HepG2 (cell line): ENCODE measurements around the gene CDC27. TPM values are rescaled to one million over a fixed set of nuclear protein-coding genes. Genes with fewer than 3 reads are reported as not detected.

Experiments
- ARHGAP35 ChIP-seq: sonication (generic); formaldehyde crosslinking; IDR thresholded peaks from 2 replicates; pipeline ENCODE4 v1.9.0; 2022; ENCODE audit warnings: mild to moderate bottlenecking, inconsistent platforms, moderate library complexity, missing genetic modification reagents, borderline replicate concordance
- ARID5B ChIP-seq: IDR thresholded peaks from 2 replicates; pipeline ENCODE4 v1.4.0; 2020; ENCODE audit warnings: mild to moderate bottlenecking, missing genetic modification reagents
- FOXP1 ChIP-seq, 2 experiments: fragments of 450-650 bp in 1 of 2; IDR thresholded peaks; 2 replicates each; pipeline ENCODE4 v1.6.1; 2017 to 2018; ENCODE audit warnings: antibody characterized with exemption in 1 of 2
- HHEX ChIP-seq: IDR thresholded peaks from 2 replicates; pipeline ENCODE4 v1.6.1; 2016; ENCODE audit warnings: control low read depth
- HNF4A ChIP-seq: sonication (generic); formaldehyde crosslinking; IDR thresholded peaks from 2 replicates; pipeline ENCODE4 v1.4.0; 2020; ENCODE audit warnings: missing genetic modification reagents
- IRF2 ChIP-seq: IDR thresholded peaks from 2 replicates; pipeline ENCODE4 v1.6.1; 2018; ENCODE audit warnings: missing genetic modification reagents, missing compliant biosample characterization
- KAT2B ChIP-seq: fragments of 150-350 bp; IDR thresholded peaks from 2 replicates; pipeline ENCODE4 v1.6.1; 2014; ENCODE audit warnings: low read depth, low read length, borderline replicate concordance
- KLF11 ChIP-seq: IDR thresholded peaks from 2 replicates; pipeline ENCODE4 v1.6.1; 2016; ENCODE audit warnings: missing compliant biosample characterization
- MIER3 ChIP-seq: IDR thresholded peaks from 2 replicates; pipeline ENCODE4 v1.6.1; 2016; ENCODE audit warnings: missing compliant biosample characterization, borderline replicate concordance
- NFE2 ChIP-seq: sonication (generic); formaldehyde crosslinking; IDR thresholded peaks from 2 replicates; pipeline ENCODE4 v1.4.0; 2020; ENCODE audit warnings: missing genetic modification reagents
- PLSCR1 ChIP-seq: sonication (generic); formaldehyde crosslinking; IDR thresholded peaks from 2 replicates; pipeline ENCODE4 v1.5.0; 2020; ENCODE audit warnings: missing genetic modification reagents, mild to moderate bottlenecking, borderline replicate concordance
- SKI ChIP-seq: fragments of 450-650 bp; IDR thresholded peaks from one replicate; pipeline ENCODE4 v1.6.1; 2018; ENCODE audit warnings: mild to moderate bottlenecking; ENCODE audit not compliant: partially characterized antibody
- SMYD3 ChIP-seq: sonication (generic); formaldehyde crosslinking; IDR thresholded peaks from 2 replicates; pipeline ENCODE4 v1.8.1; 2023; ENCODE audit warnings: mild to moderate bottlenecking, missing genetic modification reagents
- SNAPC5 ChIP-seq: sonication (generic); formaldehyde crosslinking; IDR thresholded peaks from 2 replicates; pipeline ENCODE4 v1.8.1; 2023; ENCODE audit warnings: mild to moderate bottlenecking, missing genetic modification reagents, borderline replicate concordance
- SNRNP70 ChIP-seq: fragments of 200-400 bp; formaldehyde crosslinking; IDR thresholded peaks from 2 replicates; pipeline ENCODE4 v1.6.1; 2017; ENCODE audit warnings: mild to moderate bottlenecking, low read depth, low read length, moderate library complexity
- ZBTB14 ChIP-seq: sonication (generic); formaldehyde crosslinking; IDR thresholded peaks from 2 replicates; pipeline ENCODE4 v1.4.0; 2020; ENCODE audit warnings: missing genetic modification reagents
- ZFP36L2 ChIP-seq: sonication (generic); formaldehyde crosslinking; IDR thresholded peaks from 2 replicates; pipeline ENCODE4 v1.4.0; 2020; ENCODE audit warnings: missing genetic modification reagents
- ZNF414 ChIP-seq: sonication (generic); formaldehyde crosslinking; IDR thresholded peaks from 2 replicates; pipeline ENCODE4 v1.5.0; 2020; ENCODE audit warnings: missing genetic modification reagents
- ZNF580 ChIP-seq: IDR thresholded peaks from 2 replicates; pipeline ENCODE4 v1.6.1; 2016; ENCODE audit warnings: low read depth, borderline replicate concordance
- ZNF740 ChIP-seq: sonication (generic); formaldehyde crosslinking; IDR thresholded peaks from 2 replicates; pipeline ENCODE4 v1.4.0; 2020; ENCODE audit warnings: missing genetic modification reagents
- ZNF792 ChIP-seq: IDR thresholded peaks from 2 replicates; pipeline ENCODE4 v1.6.1; 2016
- ZNF83 ChIP-seq: sonication (generic); formaldehyde crosslinking; IDR thresholded peaks from 2 replicates; pipeline ENCODE4 v1.4.0; 2020; ENCODE audit warnings: missing genetic modification reagents, mild to moderate bottlenecking, borderline replicate concordance
- polyA plus RNA-seq, 8 experiments: library from polyadenylated mRNA; depleted of rRNA in 3 of 8; stranded (reverse) in 7 of 8; unstranded in 1 of 8; fragments of >200 nt; fragmentation: Illumina TruSeq in 4 of 8; extraction: Trizol in 4 of 8; gene quantifications; 2 replicates each; pipeline versions ENCODE4 v1.2.1 to v1.2.3, GENCODE V29; 2011 to 2016; ENCODE audit warnings: low read depth in 4 of 8, missing spikeins in 1 of 8, mixed read lengths in 1 of 8; ENCODE audit not compliant: insufficient read depth in 1 of 8
- total RNA-seq, 5 experiments: library from RNA; depleted of rRNA; stranded (reverse); fragments of >200 nt; fragmentation: Illumina TruSeq; extraction: Trizol; gene quantifications; 2 replicates each; pipeline ENCODE4 v1.2.3, GENCODE V29; 2016; ENCODE audit warnings: low read depth in 1 of 5

Gene CDC27
- total and polyA plus RNA-seq, 2 of the 13 experiments (the other 11 are each of a cell fraction or from before 2014, with no cell fraction given), result 80.7 to 102 TPM

GRCh38 chr17:47229535-47230443 lies 40.7 kb upstream of the CDC27 start (continued):
- TF ChIP-seq ZNF83 (CRISPR knock-in tag) (no peak), PLSCR1 (CRISPR knock-in tag) (no peak), ZNF580 (CRISPR knock-in tag) (peak; percentile 65; the same call in 1 of the 2 replicates), MIER3 (peak; percentile 91), IRF2 (CRISPR knock-in tag) (peak; percentile 78; the same call in 1 of the 2 replicates), SKI (peak; percentile 49), SNRNP70 (no peak), NFE2 (no peak), ZFP36L2 (no peak), ARID5B (CRISPR knock-in tag) (peak; percentile 76), SMYD3 (CRISPR knock-in tag) (peak; percentile 80), ZNF740 (CRISPR knock-in tag) (no peak), ZNF792 (CRISPR knock-in tag) (0 out of 2 replicates have a peak, but pooled peaks have one; percentile 58), HNF4A (CRISPR knock-in tag) (peak; percentile 69), SNAPC5 (CRISPR knock-in tag) (no peak), KLF11 (CRISPR knock-in tag) (peak; percentile 63; the same call in 1 of the 2 replicates), ZBTB14 (CRISPR knock-in tag) (no peak), ZNF414 (no peak), KAT2B (0 out of 2 replicates have a peak, but pooled peaks have one; percentile 5), HHEX (CRISPR knock-in tag) (no peak), ARHGAP35 (no peak), FOXP1 (IDR thresholded peaks at IDR 0.05) (no peak), FOXP1 (CRISPR knock-in tag; IDR thresholded peaks at IDR 0.05) (peak; percentile 21)
